Kidney (tissue), 14 donors: ENCODE data around the gene WDR26. TPM values are rescaled to one million over a fixed set of nuclear protein-coding genes. Genes with fewer than 3 reads are reported as not detected.

Source experiments
- DNase-seq, 5 donors: peaks; one replicate each; pipeline ENCODE4 v3.0.0-alpha.2; 2013 to 2020
- FAIRE-seq: peaks from 2 replicates; lab custom pipeline; 2012; peaks lifted over from hg19 to GRCh38; lab: Jason Lieb, UNC
- H3K27ac ChIP-seq, 2 donors: one replicate each; pipeline ENCODE4 v1.7.0; 2013; ENCODE audit warnings: low read depth in 2 of 2, low read length in 2 of 2, inconsistent platforms in 1 of 2
- H3K27me3 ChIP-seq: one replicate; pipeline ENCODE4 v1.7.1; 2013; ENCODE audit warnings: low read length, inconsistent platforms; ENCODE audit not compliant: control insufficient read depth, insufficient read depth
- H3K36me3 ChIP-seq, 3 donors: one replicate each; pipeline versions ENCODE4 v1.7.0 to v1.7.1; 2013; ENCODE audit warnings: low read length in 3 of 3, control low read depth in 1 of 3, inconsistent platforms in 1 of 3; ENCODE audit not compliant: insufficient read depth in 3 of 3, control insufficient read depth in 2 of 3
- H3K4me1 ChIP-seq, 3 donors: one replicate each; pipeline versions ENCODE4 v1.7.0 to v1.7.1; 2013; ENCODE audit warnings: low read length in 3 of 3, inconsistent platforms in 1 of 3, low read depth in 1 of 3; ENCODE audit not compliant: control insufficient read depth in 2 of 3, insufficient read depth in 2 of 3
- H3K4me3 ChIP-seq, 3 donors: one replicate each; pipeline versions ENCODE4 v1.7.0 to v1.8.1; 2013; ENCODE audit warnings: low read length in 3 of 3, control low read depth in 1 of 3, inconsistent platforms in 1 of 3
- H3K9ac ChIP-seq, 3 donors: one replicate each; pipeline versions ENCODE4 v1.7.0 to v1.7.1; 2013; ENCODE audit warnings: low read length in 3 of 3, control low read depth in 1 of 3, inconsistent platforms in 1 of 3
- H3K9me3 ChIP-seq, 3 donors: one replicate each; pipeline versions ENCODE4 v1.7.0 to v1.7.1; 2013; ENCODE audit warnings: low read length in 3 of 3, control low read depth in 1 of 3, inconsistent platforms in 1 of 3; ENCODE audit not compliant: control insufficient read depth in 2 of 3, insufficient read depth in 1 of 3
- CTCF ChIP-seq: IDR thresholded peaks from 3 replicates; pipeline ENCODE4 v1.5.1; 2012; ENCODE audit warnings: mild to moderate bottlenecking, moderate library complexity, borderline replicate concordance; ENCODE audit not compliant: insufficient read depth; ENCODE audit errors: extremely low read depth
- intact Hi-C: fragments of 100-400 bp; cut with DNase I; formaldehyde crosslinking; loops from one replicate; pipeline ENCODE4 v1.11.1; 2022
- polyA plus RNA-seq: library from polyadenylated mRNA; stranded (reverse); fragments of 350-450 nt; fragmentation: Illumina TruSeq; extraction: RNeasy Lipid Tissue Mini Kit (QIAGEN cat#74804); gene quantifications from one replicate; pipeline ENCODE4 v1.2.3, GENCODE V29; 2014; ENCODE audit warnings: low read depth, low replicate concordance; ENCODE audit not compliant: insufficient read depth
- total RNA-seq: library from RNA; stranded (reverse); fragmentation: NEBNext Ultra II Directional; extraction: Animal tissue kit (Norgen Biotek cat#: 25700); gene quantifications from one replicate; pipeline ENCODE4 v1.2.1, GENCODE V29; 2021
- donor health status: control.
- donor health status: control.
- donor health status: control.
- donor health status: control.
- donor health status: control.
- donor health status: DM: yes; HTN: yes; CAD: no.
- donor health status: Normal renal cell carcinoma (clear cell type).

The WDR26 gene
- total and polyA plus RNA-seq, 2 donors from 2014 or later, result 23.9 to 77.5 TPM

- no peak for FAIRE-seq
Measured at GRCh38 chr1:224399887-224400286, 34.7 kb downstream of the WDR26 start.

DNA sequence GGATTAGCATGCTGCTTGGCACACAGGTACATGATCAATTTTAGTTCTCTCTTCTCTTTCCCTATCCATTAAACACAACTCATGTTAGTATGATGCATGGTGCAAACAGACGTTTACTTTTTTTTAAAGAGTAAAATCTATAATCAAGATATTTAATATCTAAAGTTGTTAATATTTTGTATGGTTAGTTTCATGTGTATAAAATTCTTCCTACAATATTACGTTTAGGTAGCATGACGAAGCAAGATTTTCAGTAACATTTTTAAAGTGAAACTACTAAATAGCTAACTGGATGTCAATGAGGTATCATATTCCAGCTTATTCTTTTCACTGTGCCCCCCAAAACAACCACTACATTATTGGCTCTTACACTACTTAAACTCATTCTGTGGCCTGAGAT is 41.3 kb downstream of the WDR26 start:
- H3K9ac ChIP-seq, result no peak overlapping the region
- no peaks in the 10 kb centered on the region for H3K9me3 ChIP-seq
- intact Hi-C loops, result no loop called here
- H3K36me3 ChIP-seq, result peaks cover 12 to 90% (median 38%) of the 10 kb centered on the region in 3 donors
- no peak for TF ChIP-seq CTCF
- H3K27me3 ChIP-seq, result no peaks in the 10 kb centered on the region
- FAIRE-seq, result no peak
- no peak for DNase-seq
- no peaks in the 10 kb centered on the region for H3K4me1 ChIP-seq
- no peak overlapping the region for H3K4me3 ChIP-seq
- no peak overlapping the region for H3K27ac ChIP-seq

More at GRCh38 chr1:224399887-224400286, 34.7 kb downstream of the WDR26 start:
- H3K27me3 ChIP-seq, result no peaks in the 10 kb centered on the region
- no peak for DNase-seq
- peaks cover 13 to 76% (median 19%) of the 10 kb centered on the region in 3 donors for H3K36me3 ChIP-seq
- no peaks in the 10 kb centered on the region for H3K4me1 ChIP-seq
- no peak overlapping the region for H3K27ac ChIP-seq
- intact Hi-C loops, result no loop called here
- H3K4me3 ChIP-seq, result no peak overlapping the region
- H3K9ac ChIP-seq, result no peak overlapping the region
- no peaks in the 10 kb centered on the region for H3K9me3 ChIP-seq
- TF ChIP-seq CTCF, result no peak

DNA sequence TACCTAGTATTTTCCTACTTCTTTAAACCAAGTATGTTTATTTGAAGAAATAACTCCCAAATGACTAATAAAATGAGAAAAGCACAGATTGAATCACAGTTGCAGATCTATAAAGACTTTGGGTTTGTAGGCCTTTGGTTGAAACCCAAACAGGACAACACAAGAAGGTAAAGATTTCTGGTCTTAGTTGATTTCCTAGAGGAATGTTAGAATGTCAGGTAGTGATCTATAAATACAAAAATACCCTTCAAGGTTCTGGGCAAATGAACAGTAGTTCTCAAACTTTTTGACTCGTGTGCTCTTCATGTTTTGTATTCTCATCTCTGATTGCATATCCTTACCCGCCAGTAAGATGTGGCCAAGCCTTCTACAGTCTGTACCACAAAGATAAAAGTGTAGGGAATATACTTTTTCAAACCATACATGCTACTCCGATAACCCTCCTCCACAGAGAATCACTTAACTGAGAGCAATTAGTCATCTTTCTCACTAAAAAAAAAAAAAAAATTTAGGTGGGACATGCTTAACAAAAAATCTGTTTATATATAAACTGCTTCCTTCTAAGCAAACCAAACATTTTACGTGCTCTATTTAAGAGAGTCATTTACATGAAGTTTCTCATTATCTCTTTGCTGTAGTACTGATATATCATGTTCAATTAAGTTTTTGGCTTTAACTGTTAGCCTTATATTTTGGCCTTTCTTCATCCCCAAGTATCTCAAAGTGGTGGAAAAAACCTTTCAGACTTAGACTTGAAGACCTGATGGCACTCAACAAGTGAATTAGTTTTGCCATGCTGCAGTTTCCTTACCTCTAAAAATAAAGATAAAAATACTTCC is 42.0 kb downstream of the WDR26 start:
- Histone ChIP-seq H3K27ac (no peak overlapping the region), H3K4me3 (no peak overlapping the region), H3K36me3 (peaks cover 12 to 90% (median 33%) of the 10 kb centered on the region in 3 donors), H3K4me1 (no peaks in the 10 kb centered on the region), H3K9me3 (no peaks in the 10 kb centered on the region), H3K9ac (no peak overlapping the region), H3K27me3 (no peaks in the 10 kb centered on the region)
- no peak for TF ChIP-seq CTCF
- intact Hi-C loops, result no loop called here
- DNase-seq, result no peak
- FAIRE-seq, result no peak
